ENCODE measurements around the gene CTXND1. TPM values are rescaled to one million over a fixed set of nuclear protein-coding genes. Genes with fewer than 3 reads are reported as not detected.

CTXND1 gene
- total RNA-seq, 2 donors from 2014 or later = 0.14 TPM; not detected in 1

DNA sequence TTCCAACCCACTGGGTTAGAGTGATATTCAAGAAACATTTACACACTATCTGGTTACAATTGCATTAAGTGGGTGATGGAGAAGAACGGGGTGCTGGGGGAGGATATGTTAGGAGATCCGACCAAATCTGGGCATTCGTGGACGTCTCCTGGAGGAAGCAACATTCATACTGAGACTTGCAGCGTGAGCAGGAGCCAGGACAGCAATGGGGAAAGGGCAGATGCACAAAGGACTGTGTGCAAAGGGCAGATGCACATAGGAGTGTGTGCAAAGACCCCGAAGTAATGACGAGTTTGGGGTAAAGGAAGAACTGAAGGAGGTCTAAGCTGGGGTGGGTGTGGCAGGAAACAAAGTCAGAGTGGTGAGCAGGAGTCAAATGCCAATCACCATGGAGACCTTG, 16.1 kb upstream of the CTXND1 start:
- no peaks in the 10 kb centered on the region for H3K9me3 ChIP-seq
- H3K27ac ChIP-seq = no peak overlapping the region
- no peak for DNase-seq (ENCODE audit: low spot score)
- no peaks in the 10 kb centered on the region for H3K27me3 ChIP-seq (replicated peaks; ENCODE audit: insufficient read depth)
- H3K4me3 ChIP-seq = no peak overlapping the region
- TF ChIP-seq, protein P1, sequence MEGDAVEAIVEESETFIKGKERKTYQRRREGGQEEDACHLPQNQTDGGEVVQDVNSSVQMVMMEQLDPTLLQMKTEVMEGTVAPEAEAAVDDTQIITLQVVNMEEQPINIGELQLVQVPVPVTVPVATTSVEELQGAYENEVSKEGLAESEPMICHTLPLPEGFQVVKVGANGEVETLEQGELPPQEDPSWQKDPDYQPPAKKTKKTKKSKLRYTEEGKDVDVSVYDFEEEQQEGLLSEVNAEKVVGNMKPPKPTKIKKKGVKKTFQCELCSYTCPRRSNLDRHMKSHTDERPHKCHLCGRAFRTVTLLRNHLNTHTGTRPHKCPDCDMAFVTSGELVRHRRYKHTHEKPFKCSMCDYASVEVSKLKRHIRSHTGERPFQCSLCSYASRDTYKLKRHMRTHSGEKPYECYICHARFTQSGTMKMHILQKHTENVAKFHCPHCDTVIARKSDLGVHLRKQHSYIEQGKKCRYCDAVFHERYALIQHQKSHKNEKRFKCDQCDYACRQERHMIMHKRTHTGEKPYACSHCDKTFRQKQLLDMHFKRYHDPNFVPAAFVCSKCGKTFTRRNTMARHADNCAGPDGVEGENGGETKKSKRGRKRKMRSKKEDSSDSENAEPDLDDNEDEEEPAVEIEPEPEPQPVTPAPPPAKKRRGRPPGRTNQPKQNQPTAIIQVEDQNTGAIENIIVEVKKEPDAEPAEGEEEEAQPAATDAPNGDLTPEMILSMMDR (IDR thresholded peaks at IDR 0.05) = no peak
- no peaks in the 10 kb centered on the region for H3K36me3 ChIP-seq
- ATAC-seq (ENCODE audit: insufficient number of reproducible peaks, low FRiP score, low read depth) = no peak
- no peaks in the 10 kb centered on the region for H3K4me1 ChIP-seq (ENCODE audit: control insufficient read depth in 1 of 2, low read depth in 2 of 2)

DNA sequence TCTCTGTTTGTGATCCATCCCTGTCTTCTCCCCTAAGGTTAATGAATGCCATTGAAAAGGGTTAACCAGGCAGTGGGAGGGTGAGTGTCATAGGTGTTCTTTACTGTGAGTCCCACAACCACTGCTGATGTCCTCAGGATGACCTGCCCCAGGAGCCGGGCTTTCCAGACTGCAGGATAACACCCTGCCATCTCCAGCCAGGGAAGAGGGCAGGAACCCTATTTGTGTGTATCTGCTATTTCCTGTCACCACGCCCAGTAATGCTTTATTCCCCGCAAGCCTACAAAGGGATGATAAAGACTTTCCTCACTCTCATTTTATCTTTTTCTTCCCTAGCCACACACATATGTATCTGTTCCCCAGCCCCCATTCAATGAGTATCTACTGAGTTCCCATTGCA, 15.6 kb upstream of the CTXND1 start:
- no peaks in the 10 kb centered on the region for H3K4me1 ChIP-seq (ENCODE audit: control insufficient read depth in 1 of 2, low read depth in 2 of 2)
- TF ChIP-seq, protein P1 (IDR thresholded peaks at IDR 0.05) = no peak
- H3K27ac ChIP-seq = no peak overlapping the region

DNA sequence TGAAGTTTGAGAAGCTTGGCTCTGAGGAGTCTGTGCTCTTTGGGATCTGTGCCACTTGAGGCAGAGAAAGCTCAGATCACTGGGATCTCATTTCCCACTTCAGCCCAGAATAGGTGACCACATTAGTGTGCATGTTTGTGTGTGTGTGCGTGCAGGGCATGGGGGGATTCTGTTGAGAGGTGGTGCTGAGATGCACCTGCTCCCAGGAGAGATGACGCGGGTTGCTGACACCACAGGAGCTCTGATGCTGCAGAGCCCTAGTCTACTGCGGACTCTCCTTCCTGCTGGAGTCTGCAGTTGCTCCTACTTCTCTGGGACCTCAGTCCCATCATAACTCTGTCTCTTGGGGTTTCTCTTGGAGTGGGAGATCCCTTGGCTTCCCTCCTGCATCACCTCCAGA, 14.7 kb upstream of the CTXND1 start:
- ATAC-seq (ENCODE audit: insufficient number of reproducible peaks, low FRiP score, low read depth) = no peak
- TF ChIP-seq, protein P1 (IDR thresholded peaks at IDR 0.05) = no peak
- Histone ChIP-seq H3K9me3 (no peaks in the 10 kb centered on the region), H3K27me3 (replicated peaks; ENCODE audit: insufficient read depth) (no peaks in the 10 kb centered on the region), H3K36me3 (no peaks in the 10 kb centered on the region), H3K4me3 (no peak overlapping the region), H3K4me1 (ENCODE audit: control insufficient read depth in 1 of 2, low read depth in 2 of 2) (no peaks in the 10 kb centered on the region), H3K27ac (no peak overlapping the region)
- DNase-seq (ENCODE audit: low spot score) = no peak

More for the DNA sequence above, 15.6 kb upstream of the CTXND1 start:
- Histone ChIP-seq H3K4me3 (no peak overlapping the region), H3K27me3 (replicated peaks; ENCODE audit: insufficient read depth) (no peaks in the 10 kb centered on the region), H3K36me3 (no peaks in the 10 kb centered on the region), H3K9me3 (no peaks in the 10 kb centered on the region)
- no peak for ATAC-seq (ENCODE audit: insufficient number of reproducible peaks, low FRiP score, low read depth)
- no peak for DNase-seq (ENCODE audit: low spot score)

DNA sequence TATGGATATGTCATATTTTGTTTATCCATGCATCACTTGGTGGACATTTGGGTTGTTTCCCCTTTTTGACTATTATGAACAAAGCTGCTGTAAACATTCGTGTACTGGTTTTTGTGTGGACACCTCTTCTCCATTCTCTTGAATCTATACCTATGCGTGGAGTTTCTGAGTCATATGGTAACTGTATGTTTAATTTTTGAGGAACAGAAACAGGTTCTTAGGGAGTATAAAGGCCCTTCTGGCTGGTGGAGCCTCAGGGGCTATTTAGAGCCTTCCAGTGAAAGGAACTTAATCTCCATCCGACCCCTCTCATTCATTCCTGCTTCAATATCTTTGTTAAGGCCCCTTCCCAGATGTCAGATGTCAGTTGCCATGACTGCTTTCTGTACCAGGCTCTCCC, 14.1 kb upstream of the CTXND1 start:
- TF ChIP-seq, protein P1 (IDR thresholded peaks at IDR 0.05) = no peak
- H3K9me3 ChIP-seq = no peaks in the 10 kb centered on the region
- ATAC-seq (ENCODE audit: insufficient number of reproducible peaks, low FRiP score, low read depth) = no peak
- H3K27me3 ChIP-seq (replicated peaks; ENCODE audit: insufficient read depth) = no peaks in the 10 kb centered on the region
- no peak for DNase-seq (ENCODE audit: low spot score)
- H3K4me3 ChIP-seq = no peak overlapping the region
- no peaks in the 10 kb centered on the region for H3K4me1 ChIP-seq (ENCODE audit: control insufficient read depth in 1 of 2, low read depth in 2 of 2)
- H3K27ac ChIP-seq = no peak overlapping the region
- H3K36me3 ChIP-seq = no peaks in the 10 kb centered on the region

DNA sequence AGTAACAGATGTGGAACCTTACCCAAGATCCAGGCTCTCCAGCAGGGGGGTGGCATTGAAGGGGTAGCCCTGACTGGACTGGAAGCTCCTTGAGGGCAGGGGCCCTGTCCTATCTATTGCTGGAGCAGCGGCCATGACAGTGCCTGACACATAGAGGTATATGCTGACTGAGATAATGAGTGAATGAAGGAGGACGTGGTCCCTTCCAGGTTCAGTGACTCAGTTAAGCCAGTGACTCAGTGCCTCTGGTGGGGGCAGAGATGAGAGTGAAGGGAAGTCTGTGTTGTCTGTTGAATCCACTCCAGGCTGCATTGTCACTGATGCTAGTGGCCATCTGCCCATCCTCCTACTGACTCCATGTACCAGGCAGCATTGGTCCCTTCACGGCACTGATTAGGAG, 13.0 kb upstream of the CTXND1 start:
- no peaks in the 10 kb centered on the region for H3K4me1 ChIP-seq (ENCODE audit: control insufficient read depth in 1 of 2, low read depth in 2 of 2)
- no peak overlapping the region for H3K4me3 ChIP-seq
- TF ChIP-seq, protein P1 (IDR thresholded peaks at IDR 0.05) = no peak
- no peak overlapping the region for H3K27ac ChIP-seq
- ATAC-seq (ENCODE audit: insufficient number of reproducible peaks, low FRiP score, low read depth) (no peak), DNase-seq (ENCODE audit: low spot score) (no peak)
- no peaks in the 10 kb centered on the region for H3K36me3 ChIP-seq
- H3K9me3 ChIP-seq = no peaks in the 10 kb centered on the region
- no peaks in the 10 kb centered on the region for H3K27me3 ChIP-seq (replicated peaks; ENCODE audit: insufficient read depth)

Data from thoracic aorta (tissue), 2 donors.